Suprapubic skin (tissue), 3 donors: Measurements from ENCODE around the gene PAPOLG.

Source experiments
- POLR2A ChIP-seq, 2 donors: fragments of 450-650 bp; IDR thresholded peaks; one replicate each; pipeline ENCODE4 v1.6.1; 2017; ENCODE audit warnings: antibody characterized with exemption in 2 of 2, mild to moderate bottlenecking in 2 of 2, moderate library complexity in 2 of 2
- TF ChIP-seq, protein P1 (sequence below), 2 donors: fragments of 200-600 bp in 1 of 2; fragments of 450-650 bp in 1 of 2; sonication (generic) in 1 of 2; IDR thresholded peaks; one replicate each; pipeline ENCODE4 v1.5.1; 2016 to 2019; ENCODE audit warnings: antibody characterized with exemption in 2 of 2, mild to moderate bottlenecking in 1 of 2, moderate library complexity in 1 of 2

- TF ChIP-seq POLR2A (IDR thresholded peaks at IDR 0.05): no peak
- TF ChIP-seq, protein P1, sequence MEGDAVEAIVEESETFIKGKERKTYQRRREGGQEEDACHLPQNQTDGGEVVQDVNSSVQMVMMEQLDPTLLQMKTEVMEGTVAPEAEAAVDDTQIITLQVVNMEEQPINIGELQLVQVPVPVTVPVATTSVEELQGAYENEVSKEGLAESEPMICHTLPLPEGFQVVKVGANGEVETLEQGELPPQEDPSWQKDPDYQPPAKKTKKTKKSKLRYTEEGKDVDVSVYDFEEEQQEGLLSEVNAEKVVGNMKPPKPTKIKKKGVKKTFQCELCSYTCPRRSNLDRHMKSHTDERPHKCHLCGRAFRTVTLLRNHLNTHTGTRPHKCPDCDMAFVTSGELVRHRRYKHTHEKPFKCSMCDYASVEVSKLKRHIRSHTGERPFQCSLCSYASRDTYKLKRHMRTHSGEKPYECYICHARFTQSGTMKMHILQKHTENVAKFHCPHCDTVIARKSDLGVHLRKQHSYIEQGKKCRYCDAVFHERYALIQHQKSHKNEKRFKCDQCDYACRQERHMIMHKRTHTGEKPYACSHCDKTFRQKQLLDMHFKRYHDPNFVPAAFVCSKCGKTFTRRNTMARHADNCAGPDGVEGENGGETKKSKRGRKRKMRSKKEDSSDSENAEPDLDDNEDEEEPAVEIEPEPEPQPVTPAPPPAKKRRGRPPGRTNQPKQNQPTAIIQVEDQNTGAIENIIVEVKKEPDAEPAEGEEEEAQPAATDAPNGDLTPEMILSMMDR (IDR thresholded peaks at IDR 0.05): no peak
Observed at GRCh38 chr2:60741576-60741975, 14.5 kb upstream of the PAPOLG start.
